Prostate gland (tissue), 2 donors: ENCODE results near the gene BACE2.

ENCODE experiments used
- POLR2A ChIP-seq: fragments of 450-650 bp; IDR thresholded peaks from one replicate; pipeline ENCODE4 v1.6.1; 2016; ENCODE audit warnings: antibody characterized with exemption, mild to moderate bottlenecking
- POLR2AphosphoS5 ChIP-seq: sonication (generic); formaldehyde crosslinking; IDR thresholded peaks from one replicate; pipeline ENCODE4 v1.6.1; 2017; ENCODE audit warnings: antibody characterized with exemption
- TF ChIP-seq, protein P1 (sequence below), 4 experiments: fragments of 200-600 bp in 2 of 4; fragments of 450-650 bp in 2 of 4; sonication (generic) in 2 of 4; IDR thresholded peaks; 1 replicate in 3 of 4; 2 replicates in 1 of 4; pipeline ENCODE4 v1.5.1; 2016 to 2019; ENCODE audit warnings: antibody characterized with exemption in 4 of 4, mild to moderate bottlenecking in 2 of 4, moderate library complexity in 2 of 4

DNA sequence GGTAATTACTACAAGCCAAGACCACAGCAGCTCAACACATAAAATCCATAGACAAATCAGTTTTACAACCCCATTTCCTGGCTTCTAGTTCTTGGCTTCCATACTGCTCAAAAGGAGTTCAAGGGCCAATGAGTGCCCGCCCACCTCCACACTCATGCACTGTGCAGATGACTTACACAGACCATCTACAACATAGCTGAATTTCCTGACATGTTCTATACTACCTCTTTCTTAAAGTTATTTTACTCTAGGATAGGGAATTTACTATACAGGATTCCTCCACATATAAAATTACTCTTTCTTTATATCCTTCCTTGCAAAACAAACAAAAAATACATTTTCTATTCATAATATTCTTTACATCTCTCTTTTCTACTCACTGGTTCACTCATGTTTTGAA lies 14.6 kb downstream of the BACE2 start:
- no peak for TF ChIP-seq POLR2AphosphoS5
- TF ChIP-seq POLR2A = no peak
- TF ChIP-seq, protein P1, sequence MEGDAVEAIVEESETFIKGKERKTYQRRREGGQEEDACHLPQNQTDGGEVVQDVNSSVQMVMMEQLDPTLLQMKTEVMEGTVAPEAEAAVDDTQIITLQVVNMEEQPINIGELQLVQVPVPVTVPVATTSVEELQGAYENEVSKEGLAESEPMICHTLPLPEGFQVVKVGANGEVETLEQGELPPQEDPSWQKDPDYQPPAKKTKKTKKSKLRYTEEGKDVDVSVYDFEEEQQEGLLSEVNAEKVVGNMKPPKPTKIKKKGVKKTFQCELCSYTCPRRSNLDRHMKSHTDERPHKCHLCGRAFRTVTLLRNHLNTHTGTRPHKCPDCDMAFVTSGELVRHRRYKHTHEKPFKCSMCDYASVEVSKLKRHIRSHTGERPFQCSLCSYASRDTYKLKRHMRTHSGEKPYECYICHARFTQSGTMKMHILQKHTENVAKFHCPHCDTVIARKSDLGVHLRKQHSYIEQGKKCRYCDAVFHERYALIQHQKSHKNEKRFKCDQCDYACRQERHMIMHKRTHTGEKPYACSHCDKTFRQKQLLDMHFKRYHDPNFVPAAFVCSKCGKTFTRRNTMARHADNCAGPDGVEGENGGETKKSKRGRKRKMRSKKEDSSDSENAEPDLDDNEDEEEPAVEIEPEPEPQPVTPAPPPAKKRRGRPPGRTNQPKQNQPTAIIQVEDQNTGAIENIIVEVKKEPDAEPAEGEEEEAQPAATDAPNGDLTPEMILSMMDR (IDR thresholded peaks at IDR 0.05) = no peak
